GM20431 (cell line): Measurements from ENCODE around the gene LRP2BP.
"Not testable (repeated sequence)": the region's sequence is repeated elsewhere in the genome, so short reads cannot be mapped to it uniquely, and the experiment has no call there.

Experiments used
- in situ Hi-C: fragments of 300-500 bp; cut with MseI, MboI; formaldehyde crosslinking; loops from one replicate; pipeline ENCODE4 v1.15.0; 2020; ENCODE audit warnings: low sequenced_read_pairs; ENCODE audit not compliant: unreplicated experiment

The LRP2BP gene

GRCh38 chr4:185334326-185334725 lies 61.4 kb downstream of the LRP2BP start:
- in situ Hi-C loops = no loop called here

- in situ Hi-C loops = no loop called here
These were observed 62.9 kb downstream of the LRP2BP start for GRCh38 chr4:185332575-185333464.

- in situ Hi-C loops = not testable (repeated sequence)
These were observed 65.7 kb downstream of the LRP2BP start for GRCh38 chr4:185329879-185330510.

- in situ Hi-C loops = no loop called here
These were observed 67.1 kb downstream of the LRP2BP start for GRCh38 chr4:185328586-185328985.

GRCh38 chr4:185325721-185326120 lies 70.0 kb downstream of the LRP2BP start:
- in situ Hi-C loops = not testable (repeated sequence)

- in situ Hi-C loops = not testable (repeated sequence)
These were observed 71.4 kb downstream of the LRP2BP start for GRCh38 chr4:185324361-185324760.

GRCh38 chr4:185323606-185324005 lies 72.1 kb downstream of the LRP2BP start:
- in situ Hi-C loops = no loop called here

- in situ Hi-C loops = no loop called here
These were observed 72.9 kb downstream of the LRP2BP start for GRCh38 chr4:185322803-185323202.

GRCh38 chr4:185318679-185319078 lies 77.0 kb downstream of the LRP2BP start:
- in situ Hi-C loops = no loop called here

- in situ Hi-C loops = no loop called here
These were observed 77.8 kb downstream of the LRP2BP start for GRCh38 chr4:185317880-185318279.

GRCh38 chr4:185317462-185317861 lies 78.3 kb downstream of the LRP2BP start:
- in situ Hi-C loops = not testable (repeated sequence)
